Caco-2 (cell line): ENCODE data around the gene CLPTM1L. TPM values are rescaled to one million over a fixed set of nuclear protein-coding genes. Genes with fewer than 3 reads are reported as not detected.

Experiments used
- BruUV-seq: library from RNA; stranded (reverse); fragments of 400-500 nt; replicated peaks from 2 replicates; lab custom pipeline; 2021; lab: Mats Ljungman, UMichigan
- CTCF ChIA-PET: fragments of 300-600 bp; sonication (Branson Sonifier 250); formaldehyde crosslinking; loops from one replicate; lab custom pipeline; 2022; ENCODE audit warnings: antibody characterized with exemption; lab: Charles Lee
- POLR2A ChIA-PET: fragments of 300-600 bp; sonication (Branson Sonifier 250); formaldehyde crosslinking; loops from one replicate; lab custom pipeline; 2022; ENCODE audit warnings: antibody characterized with exemption; lab: Charles Lee
- DNase-seq, 2 experiments: peaks; one replicate each; pipeline versions ENCODE4 v3.0.0 to v3.0.0-alpha.2; 2020 to 2022
- H3K27me3 ChIP-seq: replicated peaks from 2 replicates; pipeline ENCODE4 v1.6.0; 2011; ENCODE audit warnings: low read length; ENCODE audit not compliant: control insufficient read depth, insufficient read depth
- H3K36me3 ChIP-seq: 2 replicates; pipeline ENCODE4 v1.5.1; 2011; ENCODE audit warnings: low read length; ENCODE audit not compliant: control insufficient read depth, insufficient read depth
- H3K4me1 ChIP-seq: fragments of 250-450 bp; sonication (Bioruptor Pico); 2 replicates; pipeline ENCODE4 v1.5.1; 2020; ENCODE audit warnings: mild to moderate bottlenecking
- H3K4me3 ChIP-seq: 2 replicates; pipeline ENCODE4 v1.5.1; 2011; ENCODE audit warnings: low read depth, mild to moderate bottlenecking, control low read depth, low read length
- H3K9me3 ChIP-seq: fragments of 250-450 bp; sonication (Bioruptor Pico); 2 replicates; pipeline ENCODE4 v1.5.1; 2020; ENCODE audit warnings: mild to moderate bottlenecking, moderate library complexity
- H3K27ac Mint-ChIP-seq: one replicate; pipeline ENCODE4 v1.8.0; 2022; ENCODE audit warnings: mixed read lengths; ENCODE audit not compliant: unreplicated experiment
- H3K27me3 Mint-ChIP-seq: one replicate; pipeline ENCODE4 v1.8.0; 2022; ENCODE audit warnings: mixed read lengths; ENCODE audit not compliant: insufficient read depth, unreplicated experiment
- H3K36me3 Mint-ChIP-seq: one replicate; pipeline ENCODE4 v1.8.0; 2022; ENCODE audit warnings: mild to moderate bottlenecking, mixed read lengths; ENCODE audit not compliant: insufficient read depth, unreplicated experiment
- H3K4me1 Mint-ChIP-seq: one replicate; pipeline ENCODE4 v1.8.0; 2022; ENCODE audit warnings: low read depth, mixed read lengths; ENCODE audit not compliant: unreplicated experiment
- H3K4me3 Mint-ChIP-seq: one replicate; pipeline ENCODE4 v1.8.0; 2022; ENCODE audit warnings: mild to moderate bottlenecking, moderate library complexity, mixed read lengths; ENCODE audit not compliant: unreplicated experiment
- H3K9me3 Mint-ChIP-seq: one replicate; pipeline ENCODE4 v1.8.0; 2022; ENCODE audit warnings: mixed read lengths; ENCODE audit not compliant: unreplicated experiment
- CTCF ChIP-seq, 2 experiments: fragments of 200-600 bp in 1 of 2; IDR thresholded peaks; 1 replicate in 1 of 2; 2 replicates in 1 of 2; pipeline versions ENCODE4 v1.5.1 to v1.8.0; 2011 to 2022; ENCODE audit warnings: antibody characterized with exemption in 1 of 2, control low read depth in 1 of 2, inconsistent platforms in 1 of 2, low read depth in 1 of 2, low read length in 1 of 2, mild to moderate bottlenecking in 1 of 2, moderate library complexity in 1 of 2; ENCODE audit not compliant: insufficient read depth in 1 of 2, severe bottlenecking in 1 of 2, unreplicated experiment in 1 of 2
- intact Hi-C: fragments of 100-400 bp; cut with micrococcal nuclease; formaldehyde crosslinking; loops from one replicate; pipeline ENCODE4 v1.10.0; 2022; ENCODE audit not compliant: unreplicated experiment
- total RNA-seq: library from RNA; stranded (reverse); gene quantifications from 2 replicates; pipeline ENCODE4 v1.2.3, GENCODE V29; 2022

The CLPTM1L gene
- total RNA-seq, 1 experiment from 2014 or later, result 114 TPM

GRCh38 chr5:1357946-1358725 is 13.2 kb upstream of the CLPTM1L start:
- no TSS peak for BruUV-seq
- no peak overlapping the region for H3K4me3 Mint-ChIP-seq
- ChIA-PET CTCF (no interaction called here), POLR2A (no interaction called here)
- Histone ChIP-seq H3K4me3 (no peak overlapping the region), H3K27me3 (no peaks in the 10 kb centered on the region; the same call in 1 of the 2 replicates), H3K4me1 (no peaks in the 10 kb centered on the region), H3K36me3 (no peaks in the 10 kb centered on the region), H3K9me3 (no peaks in the 10 kb centered on the region)
- H3K27ac Mint-ChIP-seq, result no peak overlapping the region
- no peaks in the 10 kb centered on the region for H3K9me3 Mint-ChIP-seq
- intact Hi-C loops, result no loop called here
- DNase-seq, result no peak
- H3K36me3 Mint-ChIP-seq, result no peaks in the 10 kb centered on the region
- H3K27me3 Mint-ChIP-seq, result peaks cover 23% of the 10 kb centered on the region
- no peaks in the 10 kb centered on the region for H3K4me1 Mint-ChIP-seq
- no peak for TF ChIP-seq CTCF (IDR thresholded peaks at IDR 0.05; ENCODE audit: insufficient read depth in 1 of 2, low read depth in 1 of 2, low read length in 1 of 2, severe bottlenecking in 1 of 2, unreplicated experiment in 1 of 2)

- DNase-seq, result no peak
- Mint-ChIP-seq H3K9me3 (no peaks in the 10 kb centered on the region), H3K27me3 (peaks cover 22% of the 10 kb centered on the region), H3K27ac (no peak overlapping the region), H3K4me1 (no peaks in the 10 kb centered on the region), H3K4me3 (no peak overlapping the region), H3K36me3 (no peaks in the 10 kb centered on the region)
- no peak overlapping the region for H3K4me3 ChIP-seq
- POLR2A ChIA-PET, result no interaction called here
- TF ChIP-seq CTCF (IDR thresholded peaks at IDR 0.05; ENCODE audit: insufficient read depth in 1 of 2, low read depth in 1 of 2, low read length in 1 of 2, severe bottlenecking in 1 of 2, unreplicated experiment in 1 of 2), result no peak
- no peaks in the 10 kb centered on the region; the same call in 1 of the 2 replicates for H3K27me3 ChIP-seq
- no TSS peak for BruUV-seq
- intact Hi-C loops, result no loop called here
- no peaks in the 10 kb centered on the region for H3K36me3 ChIP-seq
- CTCF ChIA-PET, result no interaction called here
- H3K9me3 ChIP-seq, result no peaks in the 10 kb centered on the region
- no peaks in the 10 kb centered on the region for H3K4me1 ChIP-seq
Observed at GRCh38 chr5:1356873-1357787, 12.2 kb upstream of the CLPTM1L start.

- peaks cover 27% of the 10 kb centered on the region for H3K27me3 Mint-ChIP-seq
Observed at GRCh38 chr5:1354576-1354975, 9.7 kb upstream of the CLPTM1L start.

More at GRCh38 chr5:1354576-1354975, 9.7 kb upstream of the CLPTM1L start:
- Histone ChIP-seq H3K36me3 (no peaks in the 10 kb centered on the region), H3K9me3 (no peaks in the 10 kb centered on the region), H3K4me1 (no peaks in the 10 kb centered on the region), H3K27me3 (no peaks in the 10 kb centered on the region), H3K4me3 (no peak overlapping the region)
- Mint-ChIP-seq H3K36me3 (no peaks in the 10 kb centered on the region), H3K27ac (no peak overlapping the region), H3K9me3 (no peaks in the 10 kb centered on the region), H3K4me1 (no peaks in the 10 kb centered on the region), H3K4me3 (no peak overlapping the region)
- DNase-seq, result no peak
- intact Hi-C loops, result no loop called here
- ChIA-PET CTCF (no interaction called here), POLR2A (no interaction called here)
- no TSS peak for BruUV-seq
- TF ChIP-seq CTCF (IDR thresholded peaks at IDR 0.05; ENCODE audit: insufficient read depth in 1 of 2, low read depth in 1 of 2, low read length in 1 of 2, severe bottlenecking in 1 of 2, unreplicated experiment in 1 of 2), result no peak
